VCaP (cell line): Measurements from ENCODE around the gene FAM168A.
A peak's percentile ranks its signal among the peaks of the same experiment; 100 is the strongest.

Experiments used
- H3K27ac ChIP-seq: fragments of 450-650 bp; 2 replicates; pipeline ENCODE4 v1.5.1; 2017
- TF ChIP-seq, protein P1 (sequence below): fragments of 450-650 bp; conservative IDR thresholded peaks from 2 replicates; pipeline ENCODE4 v1.5.1; 2017; ENCODE audit warnings: mild to moderate bottlenecking, moderate library complexity

Gene FAM168A

DNA sequence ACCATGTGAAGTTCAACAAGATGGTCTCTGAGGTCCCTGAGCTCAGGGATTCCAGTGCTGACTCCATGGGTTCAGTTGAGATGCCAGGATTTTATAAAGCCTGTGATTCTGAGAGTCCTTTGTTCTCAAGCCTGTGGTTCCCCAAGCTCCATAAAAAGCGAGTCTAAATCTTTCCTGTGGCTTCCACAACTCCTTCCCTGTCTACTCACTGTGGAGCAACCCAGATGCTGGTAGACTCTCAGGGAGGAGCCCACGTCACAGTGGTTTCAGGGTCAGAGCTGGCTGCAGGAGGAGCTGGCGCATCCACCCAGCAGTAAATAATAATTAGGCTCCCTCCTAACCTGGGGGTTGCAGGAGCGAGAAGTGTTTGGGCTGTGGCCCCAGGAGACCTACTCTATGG is 223.8 kb downstream of the FAM168A start:
- H3K27ac ChIP-seq, result no peak overlapping the region
- TF ChIP-seq, protein P1, sequence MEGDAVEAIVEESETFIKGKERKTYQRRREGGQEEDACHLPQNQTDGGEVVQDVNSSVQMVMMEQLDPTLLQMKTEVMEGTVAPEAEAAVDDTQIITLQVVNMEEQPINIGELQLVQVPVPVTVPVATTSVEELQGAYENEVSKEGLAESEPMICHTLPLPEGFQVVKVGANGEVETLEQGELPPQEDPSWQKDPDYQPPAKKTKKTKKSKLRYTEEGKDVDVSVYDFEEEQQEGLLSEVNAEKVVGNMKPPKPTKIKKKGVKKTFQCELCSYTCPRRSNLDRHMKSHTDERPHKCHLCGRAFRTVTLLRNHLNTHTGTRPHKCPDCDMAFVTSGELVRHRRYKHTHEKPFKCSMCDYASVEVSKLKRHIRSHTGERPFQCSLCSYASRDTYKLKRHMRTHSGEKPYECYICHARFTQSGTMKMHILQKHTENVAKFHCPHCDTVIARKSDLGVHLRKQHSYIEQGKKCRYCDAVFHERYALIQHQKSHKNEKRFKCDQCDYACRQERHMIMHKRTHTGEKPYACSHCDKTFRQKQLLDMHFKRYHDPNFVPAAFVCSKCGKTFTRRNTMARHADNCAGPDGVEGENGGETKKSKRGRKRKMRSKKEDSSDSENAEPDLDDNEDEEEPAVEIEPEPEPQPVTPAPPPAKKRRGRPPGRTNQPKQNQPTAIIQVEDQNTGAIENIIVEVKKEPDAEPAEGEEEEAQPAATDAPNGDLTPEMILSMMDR, result no peak

DNA sequence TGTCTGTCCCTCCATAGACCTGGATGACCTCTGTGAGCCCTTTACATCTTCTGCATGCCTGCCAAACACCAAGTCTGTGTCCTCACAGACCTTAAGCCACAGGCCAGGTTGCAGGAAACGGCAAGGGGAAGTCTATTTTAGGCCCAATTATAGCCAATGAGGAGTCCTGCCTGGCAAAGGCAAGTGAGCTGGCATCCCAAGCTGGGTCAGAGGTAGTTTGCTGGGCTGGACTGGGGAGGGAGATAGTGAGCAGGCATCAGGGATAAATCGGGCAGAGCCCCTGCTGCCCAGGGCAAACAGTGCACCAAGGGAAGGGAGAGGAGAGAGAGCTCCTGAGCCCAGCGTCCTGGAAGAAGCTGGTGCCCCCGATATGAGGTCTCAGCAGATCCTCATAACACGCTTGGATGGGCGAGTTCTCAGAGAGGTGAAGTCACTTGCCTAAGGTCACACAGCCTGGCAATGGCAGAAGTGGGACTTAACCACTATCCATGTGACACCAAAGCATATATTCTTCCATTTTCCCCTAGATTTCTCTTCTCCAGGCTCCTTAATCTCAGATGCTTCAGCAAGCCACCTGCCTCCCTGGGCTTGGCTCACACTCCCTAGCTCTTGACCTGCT is 225.4 kb downstream of the FAM168A start:
- H3K27ac ChIP-seq, result no peak overlapping the region
- TF ChIP-seq, protein P1, result 0 out of 2 replicates have a peak, but pooled peaks have one; percentile 14

DNA sequence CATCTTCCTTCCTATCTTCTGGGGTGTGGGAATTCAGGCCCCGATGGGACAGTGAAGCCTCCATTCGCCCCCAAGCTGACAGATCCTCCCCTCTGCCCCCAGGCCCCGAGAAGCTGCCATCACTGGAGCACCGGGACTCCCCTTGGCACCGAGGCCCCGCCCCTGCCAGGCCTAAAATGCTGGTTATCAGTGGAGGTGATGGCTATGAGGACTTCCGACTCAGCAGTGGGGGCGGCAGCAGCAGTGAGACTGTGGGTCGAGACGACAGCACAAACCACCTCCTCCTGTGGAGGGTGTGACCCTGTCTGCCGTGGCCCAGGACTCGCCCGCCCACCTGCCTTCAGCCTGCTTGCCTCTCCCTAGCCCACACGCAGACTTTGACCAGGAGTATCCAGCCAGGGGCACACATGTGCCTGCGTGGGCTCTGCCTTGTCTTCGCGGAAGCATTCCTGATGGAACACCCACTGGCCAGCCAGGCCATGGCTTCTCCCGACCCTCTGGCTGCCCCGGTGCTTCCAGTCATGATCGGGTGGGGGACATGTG is 230.4 kb downstream of the FAM168A start:
- peak overlapping the region; percentile 34 for H3K27ac ChIP-seq
- TF ChIP-seq, protein P1, result no peak

DNA sequence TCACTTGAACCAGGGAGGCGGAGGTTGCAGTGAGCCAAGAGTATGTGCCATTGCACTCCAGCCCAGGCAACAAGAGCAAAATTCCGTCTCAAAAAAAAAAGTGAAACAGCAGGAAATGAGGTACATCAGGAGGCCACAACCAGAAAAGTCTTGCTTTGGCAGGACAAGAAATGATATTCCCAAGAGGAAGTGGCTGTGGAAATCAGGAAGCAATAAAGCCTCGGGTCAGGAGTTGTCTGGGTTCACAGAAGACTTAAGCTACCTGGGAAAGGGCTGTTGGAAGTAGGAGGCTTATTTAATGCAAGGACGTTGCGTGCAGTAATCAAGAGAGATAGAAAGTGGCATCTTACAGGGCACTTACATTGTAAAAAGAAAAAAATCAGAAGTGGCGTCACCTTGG is 231.0 kb downstream of the FAM168A start:
- peak overlapping the region; percentile 34 for H3K27ac ChIP-seq
- TF ChIP-seq, protein P1, result no peak

DNA sequence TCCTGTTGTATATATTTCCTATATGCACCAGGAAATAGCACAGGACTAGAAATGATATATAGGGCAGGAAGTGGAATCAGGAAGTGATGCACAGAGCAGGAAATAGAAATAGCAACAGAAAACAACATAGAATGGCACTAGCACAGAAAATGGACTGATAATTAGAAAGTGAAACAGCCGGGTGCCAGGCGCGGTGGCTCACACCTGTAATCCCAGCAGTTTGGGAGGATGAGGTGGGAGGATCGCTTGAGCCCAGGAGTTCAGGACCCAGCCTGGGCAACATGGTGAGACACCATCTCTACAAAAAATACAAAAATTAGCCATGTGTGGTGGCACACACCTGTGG is 231.7 kb downstream of the FAM168A start:
- H3K27ac ChIP-seq, result peak overlapping the region; percentile 34; the same call in 1 of the 2 replicates
- TF ChIP-seq, protein P1, result no peak

DNA sequence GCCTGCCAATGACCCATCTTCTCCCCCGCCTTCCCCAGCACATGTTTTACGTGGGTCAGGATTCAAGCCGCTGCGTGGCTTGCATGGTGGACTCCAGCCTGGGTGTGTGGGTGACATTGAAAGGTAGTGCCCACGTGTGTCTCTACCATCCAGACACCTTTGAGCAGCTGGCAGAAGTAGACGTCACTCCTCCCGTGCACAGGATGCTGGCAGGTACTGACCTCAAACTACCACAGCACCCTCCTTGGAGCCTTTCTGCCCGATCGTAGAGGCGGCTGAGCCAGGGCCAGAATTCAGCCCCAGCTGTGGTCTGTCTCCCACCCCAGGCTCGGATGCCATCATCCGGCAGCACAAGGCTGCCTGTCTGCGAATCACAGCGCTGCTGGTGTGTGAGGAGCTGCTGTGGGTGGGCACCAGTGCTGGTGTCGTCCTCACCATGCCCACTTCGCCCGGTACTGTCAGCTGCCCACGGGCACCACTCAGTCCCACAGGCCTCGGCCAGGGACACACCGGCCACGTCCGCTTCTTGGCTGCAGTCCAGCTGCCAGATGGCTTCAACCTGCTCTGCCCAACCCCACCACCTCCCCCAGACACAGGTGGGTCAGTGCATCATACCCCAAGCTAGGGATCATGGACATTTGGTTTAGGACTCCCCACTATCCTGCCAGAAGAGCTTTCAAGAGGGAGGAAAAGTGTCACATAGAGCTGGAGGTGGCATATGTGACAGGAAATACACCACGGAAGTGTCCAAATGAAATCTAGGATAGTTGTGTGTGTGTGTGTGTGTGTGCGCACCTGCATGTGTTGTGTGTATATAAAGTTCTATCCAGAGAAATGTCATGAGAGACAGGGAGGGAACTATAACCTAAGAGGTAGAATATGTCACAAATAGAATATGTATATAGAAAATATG is 232.3 kb downstream of the FAM168A start:
- H3K27ac ChIP-seq, result no peak overlapping the region
- TF ChIP-seq, protein P1, result no peak

DNA sequence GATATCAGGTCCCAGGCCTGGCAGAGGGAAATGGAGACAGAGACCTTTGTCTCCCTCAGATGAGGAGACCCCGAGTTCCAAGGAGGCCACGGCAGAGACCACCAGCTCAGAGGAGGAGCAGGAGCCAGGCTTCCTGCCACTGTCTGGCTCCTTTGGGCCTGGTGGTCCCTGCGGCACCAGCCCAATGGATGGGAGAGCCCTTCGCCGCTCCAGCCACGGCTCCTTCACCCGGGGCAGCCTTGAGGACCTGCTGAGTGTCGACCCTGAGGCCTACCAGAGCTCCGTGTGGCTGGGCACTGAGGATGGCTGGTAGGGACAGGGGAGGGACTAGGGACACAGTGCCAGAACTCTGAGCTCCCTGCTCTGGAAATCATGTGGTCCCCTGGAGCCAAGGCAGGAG is 234.8 kb downstream of the FAM168A start:
- no peak overlapping the region for H3K27ac ChIP-seq
- TF ChIP-seq, protein P1, result no peak
